GM12892 (cell line): ENCODE data around the gene RXRA.

Experiments
- DNase-seq: peaks from one replicate; pipeline ENCODE4 v3.0.0; 2011; ENCODE audit not compliant: insufficient read length
- FAIRE-seq: peaks from 2 replicates; lab custom pipeline; 2011; peaks lifted over from hg19 to GRCh38; lab: Jason Lieb, UNC
- POLR2A ChIP-seq: IDR thresholded peaks from 2 replicates; pipeline ENCODE4 v1.6.1; 2011; ENCODE audit warnings: low read depth, low read length, control low read depth
- POLR2AphosphoS5 ChIP-seq: IDR thresholded peaks from 2 replicates; pipeline ENCODE4 v1.6.1; 2011; ENCODE audit warnings: low read depth, low read length, control low read depth
- TAF1 ChIP-seq: IDR thresholded peaks from 2 replicates; pipeline ENCODE4 v1.6.1; 2011; ENCODE audit warnings: low read depth, mild to moderate bottlenecking, control low read depth, low read length, borderline replicate concordance

RXRA gene

GRCh38 chr9:134460206-134460605 is 134.0 kb downstream of the RXRA start:
- TF ChIP-seq TAF1: no peak
- no peak for TF ChIP-seq POLR2A
- TF ChIP-seq POLR2AphosphoS5: no peak
- no peak for FAIRE-seq
- DNase-seq: no peak

- DNase-seq: no peak
- no peak for FAIRE-seq
- TF ChIP-seq TAF1 (no peak), POLR2AphosphoS5 (no peak), POLR2A (no peak)
Measured at GRCh38 chr9:134460896-134461295, 134.6 kb downstream of the RXRA start.

GRCh38 chr9:134461426-134461982 is 135.2 kb downstream of the RXRA start:
- FAIRE-seq (no peak), DNase-seq (no peak)
- TF ChIP-seq POLR2AphosphoS5 (no peak), POLR2A (no peak), TAF1 (no peak)

GRCh38 chr9:134462318-134462717 is 136.1 kb downstream of the RXRA start:
- no peak for TF ChIP-seq POLR2AphosphoS5
- TF ChIP-seq TAF1: no peak
- TF ChIP-seq POLR2A: no peak
- FAIRE-seq (no peak), DNase-seq (no peak)

- TF ChIP-seq TAF1: no peak
- no peak for TF ChIP-seq POLR2A
- TF ChIP-seq POLR2AphosphoS5: no peak
- no peak for FAIRE-seq
- no peak for DNase-seq
Measured at GRCh38 chr9:134463280-134463679, 137.0 kb downstream of the RXRA start.

GRCh38 chr9:134466869-134467616 is 140.8 kb downstream of the RXRA start:
- DNase-seq (no peak), FAIRE-seq (no peak)
- TF ChIP-seq TAF1: no peak
- TF ChIP-seq POLR2A: no peak
- no peak for TF ChIP-seq POLR2AphosphoS5

GRCh38 chr9:134468358-134468757 is 142.1 kb downstream of the RXRA start:
- TF ChIP-seq POLR2AphosphoS5 (no peak), TAF1 (no peak), POLR2A (no peak)
- FAIRE-seq (no peak), DNase-seq (no peak)

- TF ChIP-seq TAF1: no peak
- no peak for TF ChIP-seq POLR2A
- FAIRE-seq (no peak), DNase-seq (no peak)
Measured at GRCh38 chr9:134469041-134469875, 143.0 kb downstream of the RXRA start.

- TF ChIP-seq TAF1 (no peak), POLR2A (no peak), POLR2AphosphoS5 (no peak)
- no peak for DNase-seq
- no peak for FAIRE-seq
Measured at GRCh38 chr9:134472256-134472655, 146.0 kb downstream of the RXRA start.

- no peak for FAIRE-seq
- DNase-seq: no peak
- TF ChIP-seq TAF1 (no peak), POLR2A (no peak), POLR2AphosphoS5 (no peak)
Measured at GRCh38 chr9:134473141-134474054, 147.1 kb downstream of the RXRA start.

- TF ChIP-seq TAF1 (no peak), POLR2AphosphoS5 (no peak), POLR2A (no peak)
- FAIRE-seq: no peak
- no peak for DNase-seq
Measured at GRCh38 chr9:134474055-134474370, 147.8 kb downstream of the RXRA start.
